Bronchial epithelial cell (primary cell): Measurements from ENCODE around the gene RGS17. TPM values are rescaled to one million over a fixed set of nuclear protein-coding genes. Genes with fewer than 3 reads are reported as not detected.
"Not testable (repeated sequence)": the region's sequence is repeated elsewhere in the genome, so short reads cannot be mapped to it uniquely, and the experiment has no call there.

ENCODE experiments used
- DNase-seq: peaks from one replicate; pipeline ENCODE4 v3.0.0-alpha.2; 2010; ENCODE audit warnings: low read depth
- FAIRE-seq: peaks from 2 replicates; lab custom pipeline; 2011; peaks lifted over from hg19 to GRCh38; lab: Jason Lieb, UNC
- H3K27me3 ChIP-seq: 2 replicates; pipeline ENCODE4 v1.5.1; 2011; ENCODE audit warnings: low read length; ENCODE audit not compliant: control insufficient read depth, insufficient read depth
- H3K36me3 ChIP-seq: 2 replicates; pipeline ENCODE4 v1.5.1; 2011; ENCODE audit warnings: low read length; ENCODE audit not compliant: control insufficient read depth, insufficient read depth
- H3K4me3 ChIP-seq: 2 replicates; pipeline ENCODE4 v1.5.1; 2011; ENCODE audit warnings: mild to moderate bottlenecking, low read depth, low read length, control low read depth
- CTCF ChIP-seq: IDR thresholded peaks from 2 replicates; pipeline ENCODE4 v1.5.1; 2011; ENCODE audit warnings: mild to moderate bottlenecking, moderate library complexity, low read length, control low read depth, inconsistent platforms; ENCODE audit not compliant: insufficient read depth, severe bottlenecking
- total RNA-seq: library from RNA; depleted of rRNA; stranded (reverse); fragments of >200 nt; gene quantifications from 2 replicates; pipeline ENCODE4 v1.2.1, GENCODE V29; 2014

The RGS17 gene
- total RNA-seq, 1 donor from 2014 or later = 2.9 TPM

GRCh38 chr6:153146413-153146812, 15.3 kb upstream of the RGS17 start:
- H3K36me3 ChIP-seq = no peaks in the 10 kb centered on the region
- no peak for FAIRE-seq
- TF ChIP-seq CTCF = no peak
- no peaks in the 10 kb centered on the region for H3K27me3 ChIP-seq
- no peak overlapping the region for H3K4me3 ChIP-seq
- DNase-seq = no peak

- H3K36me3 ChIP-seq = no peaks in the 10 kb centered on the region
- no peak for TF ChIP-seq CTCF
- no peak for DNase-seq
These were observed 14.5 kb upstream of the RGS17 start for GRCh38 chr6:153145591-153145990.

GRCh38 chr6:153143200-153143599, 12.1 kb upstream of the RGS17 start:
- Histone ChIP-seq H3K36me3 (no peaks in the 10 kb centered on the region), H3K27me3 (no peaks in the 10 kb centered on the region), H3K4me3 (no peak overlapping the region)
- FAIRE-seq = no peak
- no peak for DNase-seq
- TF ChIP-seq CTCF = no peak

More at GRCh38 chr6:153145591-153145990, 14.5 kb upstream of the RGS17 start:
- H3K4me3 ChIP-seq = no peak overlapping the region
- no peak for FAIRE-seq
- no peaks in the 10 kb centered on the region for H3K27me3 ChIP-seq

GRCh38 chr6:153140299-153140698, 9.2 kb upstream of the RGS17 start:
- no peaks in the 10 kb centered on the region for H3K27me3 ChIP-seq
- no peaks in the 10 kb centered on the region for H3K36me3 ChIP-seq
- no peak for TF ChIP-seq CTCF
- no peak for FAIRE-seq
- no peak for DNase-seq
- no peak overlapping the region for H3K4me3 ChIP-seq

- Histone ChIP-seq H3K27me3 (no peaks in the 10 kb centered on the region), H3K36me3 (no peaks in the 10 kb centered on the region), H3K4me3 (no peak overlapping the region)
- FAIRE-seq = no peak
- DNase-seq = no peak
- no peak for TF ChIP-seq CTCF
These were observed 7.8 kb upstream of the RGS17 start for GRCh38 chr6:153138930-153139329.

- no peak for FAIRE-seq
- no peaks in the 10 kb centered on the region for H3K27me3 ChIP-seq
- no peak for DNase-seq
- no peak overlapping the region for H3K4me3 ChIP-seq
- no peaks in the 10 kb centered on the region for H3K36me3 ChIP-seq
- TF ChIP-seq CTCF = no peak
These were observed 4.6 kb upstream of the RGS17 start for GRCh38 chr6:153135681-153136080.

- not testable (repeated sequence) for H3K27me3 ChIP-seq, H3K36me3 ChIP-seq, DNase-seq, FAIRE-seq, H3K4me3 ChIP-seq
These were observed 2.6 kb upstream of the RGS17 start for GRCh38 chr6:153133667-153134066.
